H9 (cell line): ENCODE measurements around the gene TFB1M. TPM values are rescaled to one million over a fixed set of nuclear protein-coding genes. Genes with fewer than 3 reads are reported as not detected.

Experiments used
- DNase-seq: peaks from one replicate; pipeline ENCODE4 v3.0.0-alpha.2; 2017
- H2AFZ ChIP-seq: one replicate; pipeline ENCODE4 v1.6.1; 2013; ENCODE audit warnings: mild to moderate bottlenecking, low read length, control low read depth, moderate library complexity
- H2AK5ac ChIP-seq: 2 replicates; pipeline ENCODE4 v1.6.1; 2013; ENCODE audit warnings: low read length, control low read depth, mixed read lengths; ENCODE audit not compliant: insufficient read length
- H2BK120ac ChIP-seq: one replicate; pipeline ENCODE4 v1.6.1; 2013; ENCODE audit warnings: low read depth, mild to moderate bottlenecking, low read length, control low read depth, inconsistent platforms; ENCODE audit not compliant: poor library complexity, severe bottlenecking
- H2BK12ac ChIP-seq: 2 replicates; pipeline ENCODE4 v1.6.1; 2013; ENCODE audit warnings: low read length, control low read depth, mixed read lengths, low read depth; ENCODE audit not compliant: insufficient read length
- H2BK15ac ChIP-seq: 2 replicates; pipeline ENCODE4 v1.6.1; 2013; ENCODE audit warnings: low read depth, low read length, control low read depth
- H2BK20ac ChIP-seq: one replicate; pipeline ENCODE4 v1.6.1; 2013; ENCODE audit warnings: low read depth, mild to moderate bottlenecking, low read length, control low read depth, inconsistent platforms; ENCODE audit not compliant: poor library complexity, severe bottlenecking
- H2BK5ac ChIP-seq: 2 replicates; pipeline ENCODE4 v1.6.1; 2013; ENCODE audit warnings: low read length, control low read depth, mixed read lengths; ENCODE audit not compliant: insufficient read length
- H3K14ac ChIP-seq: 2 replicates; pipeline ENCODE4 v1.6.1; 2013; ENCODE audit warnings: low read length, control low read depth; ENCODE audit not compliant: insufficient read depth
- H3K18ac ChIP-seq: 2 replicates; pipeline ENCODE4 v1.6.1; 2013; ENCODE audit warnings: low read depth, mild to moderate bottlenecking, mixed read lengths, low read length, control low read depth; ENCODE audit not compliant: insufficient read length
- H3K23ac ChIP-seq: 2 replicates; pipeline ENCODE4 v1.6.1; 2013; ENCODE audit warnings: low read length, control low read depth, mixed read lengths, low read depth; ENCODE audit not compliant: insufficient read length
- H3K23me2 ChIP-seq: 2 replicates; pipeline ENCODE4 v1.6.1; 2013; ENCODE audit warnings: low read depth, mild to moderate bottlenecking, mixed read lengths, low read length, control low read depth; ENCODE audit not compliant: insufficient read length, poor library complexity, severe bottlenecking
- H3K27ac ChIP-seq: 2 replicates; pipeline ENCODE4 v1.5.1; 2013; ENCODE audit warnings: low read length, control low read depth, mixed read lengths, low read depth; ENCODE audit not compliant: insufficient read length
- H3K27me3 ChIP-seq: 2 replicates; pipeline ENCODE4 v1.6.1; 2013; ENCODE audit warnings: low read length, control low read depth, inconsistent platforms; ENCODE audit not compliant: insufficient read depth
- H3K4ac ChIP-seq: 2 replicates; pipeline ENCODE4 v1.6.1; 2013; ENCODE audit warnings: low read depth, mild to moderate bottlenecking, control low read depth, inconsistent platforms, low read length, moderate library complexity
- H3K4me1 ChIP-seq: 2 replicates; pipeline ENCODE4 v1.6.1; 2013; ENCODE audit warnings: low read length, control low read depth, inconsistent platforms; ENCODE audit not compliant: insufficient read depth
- H3K4me2 ChIP-seq: 2 replicates; pipeline ENCODE4 v1.6.1; 2013; ENCODE audit warnings: low read length, control low read depth, mixed read lengths; ENCODE audit not compliant: insufficient read length, insufficient read depth
- H3K56ac ChIP-seq: 2 replicates; pipeline ENCODE4 v1.6.1; 2013; ENCODE audit warnings: low read depth, mild to moderate bottlenecking, mixed read lengths, low read length, control low read depth; ENCODE audit not compliant: insufficient read length
- H3K79me1 ChIP-seq: 2 replicates; pipeline ENCODE4 v1.6.1; 2013; ENCODE audit warnings: low read depth, mild to moderate bottlenecking, moderate library complexity, low read length, control low read depth, inconsistent platforms; ENCODE audit not compliant: insufficient read depth, poor library complexity, severe bottlenecking
- H3K79me2 ChIP-seq: 2 replicates; pipeline ENCODE4 v1.6.1; 2013; ENCODE audit warnings: low read length, control low read depth, inconsistent platforms; ENCODE audit not compliant: insufficient read depth
- H3K9ac ChIP-seq: 2 replicates; pipeline ENCODE4 v1.6.1; 2013; ENCODE audit warnings: low read length, control low read depth, mixed read lengths; ENCODE audit not compliant: insufficient read length; ENCODE audit errors: extremely low read depth
- H3K9me3 ChIP-seq: one replicate; pipeline ENCODE4 v1.6.1; 2013; ENCODE audit warnings: low read depth, low read length, inconsistent platforms; ENCODE audit not compliant: control insufficient read depth
- H3T11ph ChIP-seq: one replicate; pipeline ENCODE4 v1.6.1; 2013; ENCODE audit warnings: mild to moderate bottlenecking, low read length, control low read depth, inconsistent platforms
- H4K20me1 ChIP-seq: one replicate; pipeline ENCODE4 v1.6.1; 2013; ENCODE audit not compliant: control insufficient read depth, insufficient read length, insufficient read depth
- H4K5ac ChIP-seq: 2 replicates; pipeline ENCODE4 v1.6.1; 2013; ENCODE audit warnings: low read depth, mild to moderate bottlenecking, mixed read lengths, low read length, control low read depth; ENCODE audit not compliant: insufficient read length
- H4K8ac ChIP-seq: replicated peaks from 2 replicates; pipeline ENCODE4 v1.6.1; 2013; ENCODE audit warnings: low read length, control low read depth, mixed read lengths, low read depth; ENCODE audit not compliant: insufficient read length
- H4K91ac ChIP-seq: 2 replicates; pipeline ENCODE4 v1.6.1; 2013; ENCODE audit warnings: low read depth, mild to moderate bottlenecking, moderate library complexity, mixed read lengths, low read length, control low read depth; ENCODE audit not compliant: insufficient read length
- H3K27ac Mint-ChIP-seq, 3 experiments: 2 replicates in 2 of 3; 3 replicates in 1 of 3; pipeline ENCODE4 v1.8.0; 2020 to 2021; ENCODE audit warnings: mixed read lengths in 3 of 3, mild to moderate bottlenecking in 1 of 3, moderate library complexity in 1 of 3
- H3K27me3 Mint-ChIP-seq: 2 replicates; pipeline ENCODE4 v1.8.0; 2021; ENCODE audit warnings: low read depth, mild to moderate bottlenecking, moderate library complexity, mixed read lengths
- H3K36me3 Mint-ChIP-seq, 3 experiments: 2 replicates in 2 of 3; 3 replicates in 1 of 3; pipeline ENCODE4 v1.8.0; 2020 to 2021; ENCODE audit warnings: low read depth in 3 of 3, mixed read lengths in 3 of 3; ENCODE audit not compliant: insufficient read depth in 1 of 3
- H3K4me1 Mint-ChIP-seq, 2 experiments: 2 replicates each; pipeline ENCODE4 v1.8.0; 2020; ENCODE audit warnings: mixed read lengths in 2 of 2
- H3K4me3 Mint-ChIP-seq, 2 experiments: 2 replicates in 1 of 2; 3 replicates in 1 of 2; pipeline ENCODE4 v1.8.0; 2020 to 2021; ENCODE audit warnings: mild to moderate bottlenecking in 2 of 2, mixed read lengths in 2 of 2, moderate library complexity in 1 of 2
- H3K9me3 Mint-ChIP-seq, 2 experiments: 2 replicates in 1 of 2; 3 replicates in 1 of 2; pipeline ENCODE4 v1.8.0; 2020; ENCODE audit warnings: mild to moderate bottlenecking in 2 of 2, mixed read lengths in 2 of 2, moderate library complexity in 1 of 2
- CTCF ChIP-seq: fragments of 200-600 bp; sonication (generic); conservative IDR thresholded peaks from 3 replicates; pipeline ENCODE4 v1.8.0; 2021; ENCODE audit warnings: antibody characterized with exemption, mild to moderate bottlenecking
- WGBS: extraction: QIAGEN DNeasy Blood & Tissue Kit; methylation state at CpG from one replicate; pipeline ENCODE4 v1.1.7; 2013; ENCODE audit warnings: missing lambda C conversion rate, low lambda C conversion rate, mixed read lengths; ENCODE audit not compliant: insufficient read length; ENCODE audit errors: extremely low coverage; 5-methylcytosine and 5-hydroxymethylcytosine counted together
- total RNA-seq: library from RNA; stranded (reverse); gene quantifications from 2 replicates; pipeline ENCODE4 v1.2.1, GENCODE V29; 2021

The TFB1M gene
- total RNA-seq, 1 experiment from 2014 or later, result 28.6 TPM

- Histone ChIP-seq H3K79me1 (no peaks in the 10 kb centered on the region), H4K20me1 (no peaks in the 10 kb centered on the region), H3K9ac (no peak overlapping the region), H2BK12ac (no peak overlapping the region), H2AFZ (no peak overlapping the region), H3K14ac (no peak overlapping the region), H3K23me2 (no peaks in the 10 kb centered on the region), H4K8ac (no peak overlapping the region), H3K23ac (no peak overlapping the region), H2BK120ac (no peak overlapping the region), H3K27ac (no peak overlapping the region), H2BK5ac (no peak overlapping the region), H4K91ac (no peak overlapping the region), H4K5ac (no peak overlapping the region), H3K18ac (no peak overlapping the region), H3K27me3 (no peaks in the 10 kb centered on the region), H3K9me3 (no peaks in the 10 kb centered on the region), H3K56ac (no peak overlapping the region), H3T11ph (no peak overlapping the region), H2BK20ac (no peak overlapping the region), H3K4me1 (peaks cover 9% of the 10 kb centered on the region), H3K79me2 (no peaks in the 10 kb centered on the region), H3K4ac (no peak overlapping the region), H2AK5ac (no peak overlapping the region), H2BK15ac (no peak overlapping the region), H3K4me2 (no peak overlapping the region)
- Mint-ChIP-seq H3K4me1 (peaks cover 22 to 23% of the 10 kb centered on the region in 2 experiments), H3K9me3 (peaks cover 5 to 9% of the 10 kb centered on the region in 2 experiments), H3K27me3 (no peaks in the 10 kb centered on the region), H3K27ac (0 out of 7 replicates have a peak overlapping the region, but pooled peaks of 1 of the 3 experiments have one; percentile 40), H3K4me3 (no peak overlapping the region), H3K36me3 (peaks cover 16 to 23% (median 20%) of the 10 kb centered on the region in 3 experiments)
- no peak for TF ChIP-seq CTCF
- DNase-seq, result no peak
- no CpG with 5 or more reads among the region's 13 CpGs for WGBS
Observed at GRCh38 chr6:155228546-155229166, 85.6 kb downstream of the TFB1M start.
